ENCODE results near the gene BTBD18. TPM values are rescaled to one million over a fixed set of nuclear protein-coding genes. Genes with fewer than 3 reads are reported as not detected.

Gene BTBD18
- total and polyA plus RNA-seq, 2 of the 13 experiments (the other 11 are each of a cell fraction or from before 2014, with no cell fraction given): not detected

DNA sequence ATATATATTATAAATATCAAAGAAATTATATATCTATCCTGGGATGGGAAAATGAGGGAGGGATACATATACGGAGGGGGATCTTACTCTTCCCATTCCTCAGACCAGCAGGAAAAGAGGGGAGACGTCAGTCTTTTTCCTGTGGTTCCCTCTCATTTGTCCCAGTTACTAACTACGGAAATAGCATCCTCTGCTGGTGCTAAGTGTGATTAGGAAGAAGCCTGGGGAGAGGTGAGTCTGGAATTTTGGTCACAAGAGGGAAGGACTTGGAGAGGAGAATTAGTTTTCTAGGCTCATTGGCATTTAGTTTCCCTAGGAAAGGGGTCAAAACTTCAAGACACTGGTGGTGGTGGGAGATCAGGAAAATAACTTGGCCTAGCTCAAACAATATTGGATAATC is 51.2 kb downstream of the BTBD18 start:
- BruUV-seq (replicated peaks): no TSS peak
- 89% methylated on average over 3 of the region's 3 CpGs for WGBS (ENCODE audit: low lambda C conversion rate)
- no peak for TF ChIP-seq JDP2 (CRISPR knock-in tag; IDR thresholded peaks at IDR 0.05; ENCODE audit: borderline replicate concordance)
- no peak for TF ChIP-seq ZSCAN12 (CRISPR knock-in tag; IDR thresholded peaks at IDR 0.05)
- TF ChIP-seq PAF1 (CRISPR knock-in tag; IDR thresholded peaks at IDR 0.05): no peak
- TF ChIP-seq ZNF235 (CRISPR knock-in tag; IDR thresholded peaks at IDR 0.05; ENCODE audit: borderline replicate concordance): no peak
- TF ChIP-seq, protein P1, sequence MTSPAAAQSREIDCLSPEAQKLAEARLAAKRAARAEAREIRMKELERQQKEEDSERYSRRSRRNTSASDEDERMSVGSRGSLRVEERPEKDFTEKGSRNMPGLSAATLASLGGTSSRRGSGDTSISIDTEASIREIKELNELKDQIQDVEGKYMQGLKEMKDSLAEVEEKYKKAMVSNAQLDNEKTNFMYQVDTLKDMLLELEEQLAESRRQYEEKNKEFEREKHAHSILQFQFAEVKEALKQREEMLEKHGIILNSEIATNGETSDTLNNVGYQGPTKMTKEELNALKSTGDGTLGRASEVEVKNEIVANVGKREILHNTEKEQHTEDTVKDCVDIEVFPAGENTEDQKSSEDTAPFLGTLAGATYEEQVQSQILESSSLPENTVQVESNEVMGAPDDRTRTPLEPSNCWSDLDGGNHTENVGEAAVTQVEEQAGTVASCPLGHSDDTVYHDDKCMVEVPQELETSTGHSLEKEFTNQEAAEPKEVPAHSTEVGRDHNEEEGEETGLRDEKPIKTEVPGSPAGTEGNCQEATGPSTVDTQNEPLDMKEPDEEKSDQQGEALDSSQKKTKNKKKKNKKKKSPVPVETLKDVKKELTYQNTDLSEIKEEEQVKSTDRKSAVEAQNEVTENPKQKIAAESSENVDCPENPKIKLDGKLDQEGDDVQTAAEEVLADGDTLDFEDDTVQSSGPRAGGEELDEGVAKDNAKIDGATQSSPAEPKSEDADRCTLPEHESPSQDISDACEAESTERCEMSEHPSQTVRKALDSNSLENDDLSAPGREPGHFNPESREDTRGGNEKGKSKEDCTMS (CRISPR knock-in tag; conservative IDR thresholded peaks at IDR 0.05): no peak
- no peak for TF ChIP-seq ZNF451 (CRISPR knock-in tag; IDR thresholded peaks at IDR 0.05)
- no peak for TF ChIP-seq ZFX (CRISPR knock-in tag; IDR thresholded peaks at IDR 0.05; ENCODE audit: low read depth)
- TF ChIP-seq, protein P2, sequence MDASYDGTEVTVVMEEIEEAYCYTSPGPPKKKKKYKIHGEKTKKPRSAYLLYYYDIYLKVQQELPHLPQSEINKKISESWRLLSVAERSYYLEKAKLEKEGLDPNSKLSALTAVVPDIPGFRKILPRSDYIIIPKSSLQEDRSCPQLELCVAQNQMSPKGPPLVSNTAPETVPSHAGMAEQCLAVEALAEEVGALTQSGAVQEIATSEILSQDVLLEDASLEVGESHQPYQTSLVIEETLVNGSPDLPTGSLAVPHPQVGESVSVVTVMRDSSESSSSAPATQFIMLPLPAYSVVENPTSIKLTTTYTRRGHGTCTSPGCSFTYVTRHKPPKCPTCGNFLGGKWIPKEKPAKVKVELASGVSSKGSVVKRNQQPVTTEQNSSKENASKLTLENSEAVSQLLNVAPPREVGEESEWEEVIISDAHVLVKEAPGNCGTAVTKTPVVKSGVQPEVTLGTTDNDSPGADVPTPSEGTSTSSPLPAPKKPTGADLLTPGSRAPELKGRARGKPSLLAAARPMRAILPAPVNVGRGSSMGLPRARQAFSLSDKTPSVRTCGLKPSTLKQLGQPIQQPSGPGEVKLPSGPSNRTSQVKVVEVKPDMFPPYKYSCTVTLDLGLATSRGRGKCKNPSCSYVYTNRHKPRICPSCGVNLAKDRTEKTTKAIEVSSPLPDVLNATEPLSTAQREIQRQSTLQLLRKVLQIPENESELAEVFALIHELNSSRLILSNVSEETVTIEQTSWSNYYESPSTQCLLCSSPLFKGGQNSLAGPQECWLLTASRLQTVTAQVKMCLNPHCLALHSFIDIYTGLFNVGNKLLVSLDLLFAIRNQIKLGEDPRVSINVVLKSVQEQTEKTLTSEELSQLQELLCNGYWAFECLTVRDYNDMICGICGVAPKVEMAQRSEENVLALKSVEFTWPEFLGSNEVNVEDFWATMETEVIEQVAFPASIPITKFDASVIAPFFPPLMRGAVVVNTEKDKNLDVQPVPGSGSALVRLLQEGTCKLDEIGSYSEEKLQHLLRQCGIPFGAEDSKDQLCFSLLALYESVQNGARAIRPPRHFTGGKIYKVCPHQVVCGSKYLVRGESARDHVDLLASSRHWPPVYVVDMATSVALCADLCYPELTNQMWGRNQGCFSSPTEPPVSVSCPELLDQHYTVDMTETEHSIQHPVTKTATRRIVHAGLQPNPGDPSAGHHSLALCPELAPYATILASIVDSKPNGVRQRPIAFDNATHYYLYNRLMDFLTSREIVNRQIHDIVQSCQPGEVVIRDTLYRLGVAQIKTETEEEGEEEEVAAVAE (CRISPR knock-in tag; IDR thresholded peaks at IDR 0.05; ENCODE audit: borderline replicate concordance): no peak
- no peak for TF ChIP-seq MAFF (IDR thresholded peaks at IDR 0.05; ENCODE audit: low read depth, low read length)
- TF ChIP-seq, protein P3, sequence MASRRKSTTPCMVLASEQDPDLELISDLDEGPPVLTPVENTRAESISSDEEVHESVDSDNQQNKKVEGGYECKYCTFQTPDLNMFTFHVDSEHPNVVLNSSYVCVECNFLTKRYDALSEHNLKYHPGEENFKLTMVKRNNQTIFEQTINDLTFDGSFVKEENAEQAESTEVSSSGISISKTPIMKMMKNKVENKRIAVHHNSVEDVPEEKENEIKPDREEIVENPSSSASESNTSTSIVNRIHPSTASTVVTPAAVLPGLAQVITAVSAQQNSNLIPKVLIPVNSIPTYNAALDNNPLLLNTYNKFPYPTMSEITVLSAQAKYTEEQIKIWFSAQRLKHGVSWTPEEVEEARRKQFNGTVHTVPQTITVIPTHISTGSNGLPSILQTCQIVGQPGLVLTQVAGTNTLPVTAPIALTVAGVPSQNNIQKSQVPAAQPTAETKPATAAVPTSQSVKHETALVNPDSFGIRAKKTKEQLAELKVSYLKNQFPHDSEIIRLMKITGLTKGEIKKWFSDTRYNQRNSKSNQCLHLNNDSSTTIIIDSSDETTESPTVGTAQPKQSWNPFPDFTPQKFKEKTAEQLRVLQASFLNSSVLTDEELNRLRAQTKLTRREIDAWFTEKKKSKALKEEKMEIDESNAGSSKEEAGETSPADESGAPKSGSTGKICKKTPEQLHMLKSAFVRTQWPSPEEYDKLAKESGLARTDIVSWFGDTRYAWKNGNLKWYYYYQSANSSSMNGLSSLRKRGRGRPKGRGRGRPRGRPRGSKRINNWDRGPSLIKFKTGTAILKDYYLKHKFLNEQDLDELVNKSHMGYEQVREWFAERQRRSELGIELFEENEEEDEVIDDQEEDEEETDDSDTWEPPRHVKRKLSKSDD (CRISPR knock-in tag; IDR thresholded peaks at IDR 0.05; ENCODE audit: low read depth): no peak
- TF ChIP-seq ZNF720 (CRISPR knock-in tag; IDR thresholded peaks at IDR 0.05): no peak
- TF ChIP-seq, protein P4, sequence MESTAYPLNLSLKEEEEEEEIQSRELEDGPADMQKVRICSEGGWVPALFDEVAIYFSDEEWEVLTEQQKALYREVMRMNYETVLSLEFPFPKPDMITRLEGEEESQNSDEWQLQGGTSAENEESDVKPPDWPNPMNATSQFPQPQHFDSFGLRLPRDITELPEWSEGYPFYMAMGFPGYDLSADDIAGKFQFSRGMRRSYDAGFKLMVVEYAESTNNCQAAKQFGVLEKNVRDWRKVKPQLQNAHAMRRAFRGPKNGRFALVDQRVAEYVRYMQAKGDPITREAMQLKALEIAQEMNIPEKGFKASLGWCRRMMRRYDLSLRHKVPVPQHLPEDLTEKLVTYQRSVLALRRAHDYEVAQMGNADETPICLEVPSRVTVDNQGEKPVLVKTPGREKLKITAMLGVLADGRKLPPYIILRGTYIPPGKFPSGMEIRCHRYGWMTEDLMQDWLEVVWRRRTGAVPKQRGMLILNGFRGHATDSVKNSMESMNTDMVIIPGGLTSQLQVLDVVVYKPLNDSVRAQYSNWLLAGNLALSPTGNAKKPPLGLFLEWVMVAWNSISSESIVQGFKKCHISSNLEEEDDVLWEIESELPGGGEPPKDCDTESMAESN (CRISPR knock-in tag; conservative IDR thresholded peaks at IDR 0.05): no peak
- H2AFZ ChIP-seq (ENCODE audit: low read length): no peak overlapping the region
- no peak for ATAC-seq
- H3K4me2 ChIP-seq (ENCODE audit: low read depth, low read length): no peak overlapping the region
- no peak for FAIRE-seq
- H3K4me1 ChIP-seq (ENCODE audit: insufficient read depth, low read length): peaks cover 1% of the 10 kb centered on the region
- ChIA-PET CTCF (ENCODE audit: low intra/inter-chr PET ratio, low total read pairs) (no interaction called here), POLR2A (no interaction called here)
- no peaks in the 10 kb centered on the region for H3K79me2 ChIP-seq (ENCODE audit: insufficient read depth, low read length)
- H3K4me3 ChIP-seq (replicated peaks in 1 of 3; ENCODE audit: insufficient read depth in 1 of 3, low read depth in 2 of 3, low read length in 3 of 3): no peak overlapping the region
- no peak overlapping the region for H3K27ac ChIP-seq (ENCODE audit: extremely low read length, insufficient read depth, low read length)
- peaks cover 27 to 74% of the 10 kb centered on the region in 2 experiments for H3K36me3 ChIP-seq (replicated peaks in 1 of 2; ENCODE audit: control insufficient read depth in 1 of 2, insufficient read depth in 2 of 2, low read length in 2 of 2)
- no peaks in the 10 kb centered on the region for H3K27me3 ChIP-seq (ENCODE audit: control insufficient read depth in 1 of 2, insufficient read depth in 2 of 2, low read length in 2 of 2)
- in situ Hi-C loops (cut with HindIII; ENCODE audit: extremely low pct_ligation_motif_present, low pct_unique_long_range_greater_than_20kb): no loop called here
- intact Hi-C loops (cut with micrococcal nuclease; ENCODE audit: unreplicated experiment): no loop called here
- DNase-seq (ENCODE audit: low spot score): no peak
- H3K9ac ChIP-seq (ENCODE audit: insufficient read depth, low read depth, low read length): no peak overlapping the region
- no peaks in the 10 kb centered on the region for H3K9me3 ChIP-seq (ENCODE audit: low read length)
- no peaks in the 10 kb centered on the region for H4K20me1 ChIP-seq (ENCODE audit: insufficient read depth, low read length)

Data from HepG2 (cell line).